ENCODE measurements around the gene MOSPD3. TPM values are rescaled to one million over a fixed set of nuclear protein-coding genes. Genes with fewer than 3 reads are reported as not detected.

The MOSPD3 gene
- total RNA-seq, 1 donor from 2014 or later, result 11.8 TPM

DNA sequence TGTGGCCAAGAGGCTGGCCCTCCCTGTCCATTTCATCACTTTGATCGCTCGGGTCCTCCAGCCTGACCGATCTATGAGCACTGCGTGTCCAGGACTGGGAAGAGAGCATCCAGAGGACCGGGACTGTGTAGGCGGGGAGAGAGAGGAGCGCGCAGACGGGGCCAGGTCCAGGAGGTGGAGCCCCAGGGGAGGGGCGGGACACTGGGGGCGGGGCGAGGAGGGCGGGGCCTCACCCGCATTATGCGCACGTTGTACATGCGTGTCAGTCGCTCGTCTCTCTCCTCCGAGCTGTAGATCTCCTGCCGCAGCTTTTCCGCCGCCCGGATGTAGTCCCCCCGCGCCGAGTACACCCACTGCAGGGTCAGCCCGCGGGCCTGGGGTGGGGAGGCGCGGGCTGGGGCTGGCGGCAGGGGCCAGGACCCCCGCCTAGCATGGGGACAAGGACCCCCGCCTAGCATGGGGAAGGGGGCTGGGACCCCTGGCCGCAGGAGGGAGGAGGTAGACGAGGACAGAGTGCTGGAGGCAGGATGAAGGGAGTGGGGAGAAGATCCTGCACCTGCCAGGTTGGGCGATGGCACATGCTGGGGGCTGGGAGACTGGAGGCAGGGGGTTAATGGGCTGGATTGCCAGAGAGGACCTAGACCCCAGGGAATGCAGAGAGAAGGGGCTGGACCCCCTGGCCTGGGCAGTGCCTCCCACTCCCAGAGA, 14.3 kb downstream of the MOSPD3 start:
- Histone ChIP-seq H3K4me1 (peaks cover 15% of the 10 kb centered on the region), H3K36me3 (no peaks in the 10 kb centered on the region), H3K27ac (peak overlapping the region; percentile 20), H3K9me3 (no peaks in the 10 kb centered on the region), H3K27me3 (no peaks in the 10 kb centered on the region), H3K4me3 (peak overlapping the region; percentile 35 to 41)
- intact Hi-C loops (cut with DNase I), result no loop called here
- TF ChIP-seq POLR2A (IDR thresholded peaks at IDR 0.05), result no peak
- TF ChIP-seq, protein P1, sequence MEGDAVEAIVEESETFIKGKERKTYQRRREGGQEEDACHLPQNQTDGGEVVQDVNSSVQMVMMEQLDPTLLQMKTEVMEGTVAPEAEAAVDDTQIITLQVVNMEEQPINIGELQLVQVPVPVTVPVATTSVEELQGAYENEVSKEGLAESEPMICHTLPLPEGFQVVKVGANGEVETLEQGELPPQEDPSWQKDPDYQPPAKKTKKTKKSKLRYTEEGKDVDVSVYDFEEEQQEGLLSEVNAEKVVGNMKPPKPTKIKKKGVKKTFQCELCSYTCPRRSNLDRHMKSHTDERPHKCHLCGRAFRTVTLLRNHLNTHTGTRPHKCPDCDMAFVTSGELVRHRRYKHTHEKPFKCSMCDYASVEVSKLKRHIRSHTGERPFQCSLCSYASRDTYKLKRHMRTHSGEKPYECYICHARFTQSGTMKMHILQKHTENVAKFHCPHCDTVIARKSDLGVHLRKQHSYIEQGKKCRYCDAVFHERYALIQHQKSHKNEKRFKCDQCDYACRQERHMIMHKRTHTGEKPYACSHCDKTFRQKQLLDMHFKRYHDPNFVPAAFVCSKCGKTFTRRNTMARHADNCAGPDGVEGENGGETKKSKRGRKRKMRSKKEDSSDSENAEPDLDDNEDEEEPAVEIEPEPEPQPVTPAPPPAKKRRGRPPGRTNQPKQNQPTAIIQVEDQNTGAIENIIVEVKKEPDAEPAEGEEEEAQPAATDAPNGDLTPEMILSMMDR (IDR thresholded peaks at IDR 0.05), result no peak
- peak in 1 of 2 donors; percentile 59 for TF ChIP-seq POLR2AphosphoS5 (IDR thresholded peaks at IDR 0.05; ENCODE audit: insufficient read depth in 1 of 2, low read depth in 1 of 2)
- DNase-seq (ENCODE audit: extremely low spot score in 2 of 2), result no peak

DNA sequence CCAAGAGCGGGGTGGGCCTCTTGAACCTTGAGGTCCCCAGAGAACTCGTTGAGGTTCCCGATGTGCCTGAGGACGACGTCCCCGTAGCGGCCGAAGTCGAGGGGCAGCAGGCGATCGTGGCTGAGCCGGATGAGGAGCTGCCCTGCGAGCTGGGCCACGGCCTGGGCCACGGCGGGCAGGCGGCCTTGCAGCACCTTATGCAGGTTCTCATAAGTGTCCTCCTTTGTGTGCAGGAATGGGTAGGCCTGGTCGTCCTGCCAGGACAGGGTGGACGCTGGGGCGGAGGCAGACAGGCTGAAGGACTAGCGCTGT, 14.9 kb downstream of the MOSPD3 start:
- no peaks in the 10 kb centered on the region for H3K27me3 ChIP-seq
- H3K27ac ChIP-seq, result peak overlapping the region; percentile 20
- DNase-seq (ENCODE audit: extremely low spot score in 2 of 2), result no peak
- H3K36me3 ChIP-seq, result no peaks in the 10 kb centered on the region
- H3K4me1 ChIP-seq, result peaks cover 15% of the 10 kb centered on the region
- no peak for TF ChIP-seq POLR2A (IDR thresholded peaks at IDR 0.05)
- TF ChIP-seq, protein P1 (IDR thresholded peaks at IDR 0.05), result no peak
- TF ChIP-seq POLR2AphosphoS5 (IDR thresholded peaks at IDR 0.05; ENCODE audit: insufficient read depth in 1 of 2, low read depth in 1 of 2), result no peak
- intact Hi-C loops (cut with DNase I), result no loop called here
- no peaks in the 10 kb centered on the region for H3K9me3 ChIP-seq
- no peak overlapping the region for H3K4me3 ChIP-seq

DNA sequence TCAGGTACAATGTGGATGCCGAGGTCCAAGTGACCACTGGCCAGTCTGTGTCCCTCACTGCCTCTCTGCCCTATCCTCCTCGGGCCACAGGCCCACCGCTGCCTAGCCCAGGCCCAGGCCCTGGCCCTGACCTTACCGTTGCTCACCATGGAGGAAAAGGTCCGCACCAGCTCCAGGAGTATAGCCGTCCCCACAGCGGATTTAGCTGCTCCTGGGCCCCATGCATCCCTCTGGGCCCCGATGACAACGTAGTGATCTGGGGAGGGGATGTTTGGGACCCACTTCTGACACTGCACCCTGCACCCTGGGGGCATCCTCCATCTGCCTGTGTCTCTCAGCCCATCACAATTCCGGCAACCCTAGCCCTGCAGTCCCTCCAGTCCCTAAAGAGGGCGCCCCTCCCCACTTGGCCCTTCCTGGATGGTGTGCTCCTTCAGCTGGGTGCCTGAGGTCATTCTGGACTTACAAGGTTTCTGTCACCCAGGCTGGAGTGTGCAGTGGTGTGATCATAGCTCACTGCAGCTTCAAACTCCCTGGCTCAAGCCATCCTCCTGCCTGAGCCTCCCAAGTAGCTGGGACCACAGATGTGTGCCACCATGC, 16.9 kb downstream of the MOSPD3 start:
- Histone ChIP-seq H3K4me1 (peaks cover 26% of the 10 kb centered on the region), H3K9me3 (no peaks in the 10 kb centered on the region), H3K4me3 (no peak overlapping the region), H3K27me3 (peaks cover 4% of the 10 kb centered on the region), H3K27ac (no peak overlapping the region), H3K36me3 (no peaks in the 10 kb centered on the region)
- intact Hi-C loops (cut with DNase I), result no loop called here
- no peak for DNase-seq (ENCODE audit: extremely low spot score in 2 of 2)
- no peak for TF ChIP-seq POLR2AphosphoS5 (IDR thresholded peaks at IDR 0.05; ENCODE audit: insufficient read depth in 1 of 2, low read depth in 1 of 2)
- no peak for TF ChIP-seq POLR2A (IDR thresholded peaks at IDR 0.05)
- TF ChIP-seq, protein P1 (IDR thresholded peaks at IDR 0.05), result no peak

DNA sequence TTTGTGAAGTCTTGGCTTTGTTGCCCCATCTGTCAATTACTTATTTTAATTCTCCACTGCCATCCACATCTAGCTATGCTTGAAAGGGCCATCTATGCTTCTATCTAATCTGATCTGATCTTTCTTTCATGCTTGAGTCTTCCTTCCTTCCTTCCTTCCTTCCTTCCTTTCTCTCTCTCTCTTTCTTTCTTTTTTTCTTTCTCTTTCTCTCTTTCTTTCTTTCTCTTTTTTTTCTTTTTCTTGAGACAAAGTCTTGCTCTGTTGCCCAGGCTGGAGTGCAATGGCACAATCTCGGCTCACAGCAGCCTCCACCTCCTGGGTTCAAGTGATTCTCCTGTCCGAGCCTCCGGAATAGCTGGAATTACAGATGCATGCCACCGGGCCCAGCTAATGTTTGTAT, 17.7 kb downstream of the MOSPD3 start:
- no peak for DNase-seq (ENCODE audit: extremely low spot score in 2 of 2)
- H3K27me3 ChIP-seq, result peaks cover 4% of the 10 kb centered on the region
- H3K4me3 ChIP-seq, result no peak overlapping the region
- H3K4me1 ChIP-seq, result peaks cover 26% of the 10 kb centered on the region
- TF ChIP-seq POLR2AphosphoS5 (IDR thresholded peaks at IDR 0.05; ENCODE audit: insufficient read depth in 1 of 2, low read depth in 1 of 2) (no peak), POLR2A (IDR thresholded peaks at IDR 0.05) (no peak)
- TF ChIP-seq, protein P1 (IDR thresholded peaks at IDR 0.05), result no peak
- no peaks in the 10 kb centered on the region for H3K36me3 ChIP-seq
- no peaks in the 10 kb centered on the region for H3K9me3 ChIP-seq
- H3K27ac ChIP-seq, result no peak overlapping the region
- intact Hi-C loops (cut with DNase I), result no loop called here
